K562 (cell line): ENCODE results near the gene DHDDS. TPM values are rescaled to one million over a fixed set of nuclear protein-coding genes. Genes with fewer than 3 reads are reported as not detected.

ENCODE experiments used
- CBFB ChIP-seq: sonication (generic); formaldehyde crosslinking; IDR thresholded peaks from 2 replicates; pipeline ENCODE4 v1.4.0; 2020; ENCODE audit warnings: mild to moderate bottlenecking, missing genetic modification reagents
- CHD2 ChIP-seq: IDR thresholded peaks from 2 replicates; pipeline ENCODE4 v1.6.1; 2011; ENCODE audit warnings: low read depth, low read length
- DMBX1 ChIP-seq: fragments of 250-450 bp; sonication (Bioruptor Pico); IDR thresholded peaks from 2 replicates; pipeline ENCODE4 v1.8.0; 2022; ENCODE audit warnings: inconsistent platforms, mild to moderate bottlenecking, moderate library complexity, borderline replicate concordance
- EP300 ChIP-seq: IDR thresholded peaks from 2 replicates; pipeline ENCODE4 v1.6.1; 2012; ENCODE audit warnings: low read length, improper control_type of control experiment
- FOXP1 ChIP-seq: sonication (generic); formaldehyde crosslinking; IDR thresholded peaks from 2 replicates; pipeline ENCODE4 v1.8.0; 2022; ENCODE audit warnings: mild to moderate bottlenecking, missing genetic modification reagents
- GTF2A2 ChIP-seq: IDR thresholded peaks from 2 replicates; pipeline ENCODE4 v1.6.1; 2016; ENCODE audit warnings: mild to moderate bottlenecking, missing genetic modification characterization, missing compliant biosample characterization
- HDAC2 ChIP-seq: fragments of 450-650 bp; IDR thresholded peaks from 2 replicates; pipeline ENCODE4 v1.6.1; 2016; ENCODE audit warnings: mild to moderate bottlenecking
- MYC ChIP-seq, 2 experiments: fragments of 250-450 bp in 1 of 2; sonication (Bioruptor Pico) in 1 of 2; IDR thresholded peaks; 2 replicates each; pipeline versions ENCODE4 v1.5.1 to v1.6.1; 2012 to 2021; ENCODE audit warnings: low read depth in 2 of 2, borderline replicate concordance in 1 of 2, improper control_type of control experiment in 1 of 2, low read length in 1 of 2, mild to moderate bottlenecking in 1 of 2, moderate library complexity in 1 of 2
- RBM17 ChIP-seq: fragments of 200-400 bp; formaldehyde crosslinking; IDR thresholded peaks from 2 replicates; pipeline ENCODE4 v1.6.1; 2017; ENCODE audit warnings: low read depth, mild to moderate bottlenecking, low read length, borderline replicate concordance
- RFX5 ChIP-seq: IDR thresholded peaks from 2 replicates; pipeline ENCODE4 v1.6.1; 2011; ENCODE audit warnings: low read depth, mild to moderate bottlenecking, improper control_type of control experiment, low read length
- SIX5 ChIP-seq, 2 experiments: IDR thresholded peaks; 2 replicates each; pipeline ENCODE4 v1.6.1; 2011; ENCODE audit warnings: low read length in 2 of 2, borderline replicate concordance in 1 of 2, low read depth in 1 of 2, mild to moderate bottlenecking in 1 of 2, moderate library complexity in 1 of 2; ENCODE audit not compliant: insufficient read depth in 1 of 2
- STAT6 ChIP-seq: sonication (generic); formaldehyde crosslinking; IDR thresholded peaks from 2 replicates; pipeline ENCODE4 v1.8.1; 2023; ENCODE audit warnings: mild to moderate bottlenecking, missing genetic modification reagents
- YBX1 ChIP-seq: fragments of 450-650 bp; IDR thresholded peaks from 2 replicates; pipeline ENCODE4 v1.7.1; 2016; ENCODE audit warnings: mild to moderate bottlenecking
- ZNF263 ChIP-seq: sonication (generic); formaldehyde crosslinking; IDR thresholded peaks from 2 replicates; pipeline ENCODE4 v1.8.0; 2022; ENCODE audit warnings: mild to moderate bottlenecking, missing genetic modification reagents, borderline replicate concordance
- ZNF324 ChIP-seq: fragments of 250-450 bp; sonication (Bioruptor Pico); IDR thresholded peaks from 2 replicates; pipeline ENCODE4 v1.4.0; 2020; ENCODE audit warnings: mild to moderate bottlenecking
- ZNF79 ChIP-seq: fragments of 250-450 bp; sonication (Bioruptor Pico); IDR thresholded peaks from 2 replicates; pipeline ENCODE4 v1.4.0; 2020; ENCODE audit warnings: low read depth, mild to moderate bottlenecking, moderate library complexity
- polyA plus RNA-seq, 8 experiments: library from polyadenylated mRNA; depleted of rRNA in 4 of 8; stranded (reverse) in 5 of 8; unstranded in 3 of 8; fragments of >200 nt; fragmentation: Nextera tagmentation in 2 of 8; fragmentation: Illumina TruSeq in 1 of 8; extraction: Ambion mirVana in 2 of 8; extraction: Trizol in 1 of 8; gene quantifications; 2 replicates each; pipeline versions ENCODE4 v1.2.1 to v1.2.3, GENCODE V29; 2011 to 2014; ENCODE audit warnings: inconsistent platforms in 1 of 8, missing spikeins in 1 of 8
- total RNA-seq, 7 experiments: library from RNA; depleted of rRNA in 6 of 7; stranded (reverse); fragments of >200 nt in 6 of 7; fragmentation: Illumina TruSeq in 2 of 7; extraction: Trizol in 2 of 7; gene quantifications; 2 replicates each; pipeline versions ENCODE4 v1.2.1 to v1.2.3, GENCODE V29; 2011 to 2021; ENCODE audit warnings: low replicate concordance in 1 of 7
- TF ChIP-seq, protein P1 (sequence below): fragments of 250-450 bp; sonication (Bioruptor Pico); IDR thresholded peaks from 2 replicates; pipeline ENCODE4 v1.5.0; 2020; ENCODE audit warnings: mild to moderate bottlenecking, borderline replicate concordance
- TF ChIP-seq, protein P2 (sequence below): sonication (generic); formaldehyde crosslinking; IDR thresholded peaks from 2 replicates; pipeline ENCODE4 v1.8.0; 2023; ENCODE audit warnings: mild to moderate bottlenecking, missing genetic modification reagents
- TF ChIP-seq, protein P3 (sequence below): fragments of 250-450 bp; sonication (Bioruptor Pico); IDR thresholded peaks from 2 replicates; pipeline ENCODE4 v1.9.0; 2021; ENCODE audit warnings: mild to moderate bottlenecking, inconsistent platforms

The DHDDS gene
- total and polyA plus RNA-seq, 9 of the 15 experiments (the other 6 are each of a cell fraction or from before 2014, with no cell fraction given) = 33.3 to 55.0 (median 44.3) TPM

GRCh38 chr1:26431979-26432695 lies at the start of gene DHDDS (continued):
- TF ChIP-seq MYC (IDR thresholded peaks at IDR 0.05; ENCODE audit: low read depth, low read length) (peak; percentile 99), MYC (CRISPR knock-in tag; IDR thresholded peaks at IDR 0.05; ENCODE audit: borderline replicate concordance, low read depth) (peak; percentile 98), RFX5 (0 out of 2 replicates have a peak, but pooled peaks have one; percentile 34), SIX5 (IDR thresholded peaks at IDR 0.05; ENCODE audit: borderline replicate concordance in 1 of 2, insufficient read depth in 1 of 2, low read depth in 1 of 2, low read length in 2 of 2) (peak; percentile 30 to 36; a peak in 2 of 4 replicates), EP300 (0 out of 2 replicates have a peak, but pooled peaks have one; percentile 34), CBFB (peak; percentile 51; the same call in 1 of the 2 replicates), YBX1 (no peak), STAT6 (CRISPR knock-in tag) (peak; percentile 78), RBM17 (no peak), ZNF324 (CRISPR knock-in tag) (no peak), CHD2 (peak; percentile 94), ZNF263 (CRISPR knock-in tag) (peak; percentile 71; the same call in 1 of the 2 replicates), DMBX1 (CRISPR knock-in tag) (peak; percentile 67; the same call in 1 of the 2 replicates), ZNF79 (no peak), FOXP1 (CRISPR knock-in tag) (peak; percentile 96), GTF2A2 (no peak), HDAC2 (peak; percentile 92)
- TF ChIP-seq, protein P1, sequence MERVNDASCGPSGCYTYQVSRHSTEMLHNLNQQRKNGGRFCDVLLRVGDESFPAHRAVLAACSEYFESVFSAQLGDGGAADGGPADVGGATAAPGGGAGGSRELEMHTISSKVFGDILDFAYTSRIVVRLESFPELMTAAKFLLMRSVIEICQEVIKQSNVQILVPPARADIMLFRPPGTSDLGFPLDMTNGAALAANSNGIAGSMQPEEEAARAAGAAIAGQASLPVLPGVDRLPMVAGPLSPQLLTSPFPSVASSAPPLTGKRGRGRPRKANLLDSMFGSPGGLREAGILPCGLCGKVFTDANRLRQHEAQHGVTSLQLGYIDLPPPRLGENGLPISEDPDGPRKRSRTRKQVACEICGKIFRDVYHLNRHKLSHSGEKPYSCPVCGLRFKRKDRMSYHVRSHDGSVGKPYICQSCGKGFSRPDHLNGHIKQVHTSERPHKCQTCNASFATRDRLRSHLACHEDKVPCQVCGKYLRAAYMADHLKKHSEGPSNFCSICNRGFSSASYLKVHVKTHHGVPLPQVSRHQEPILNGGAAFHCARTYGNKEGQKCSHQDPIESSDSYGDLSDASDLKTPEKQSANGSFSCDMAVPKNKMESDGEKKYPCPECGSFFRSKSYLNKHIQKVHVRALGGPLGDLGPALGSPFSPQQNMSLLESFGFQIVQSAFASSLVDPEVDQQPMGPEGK (CRISPR knock-in tag) = no peak
- TF ChIP-seq, protein P2, sequence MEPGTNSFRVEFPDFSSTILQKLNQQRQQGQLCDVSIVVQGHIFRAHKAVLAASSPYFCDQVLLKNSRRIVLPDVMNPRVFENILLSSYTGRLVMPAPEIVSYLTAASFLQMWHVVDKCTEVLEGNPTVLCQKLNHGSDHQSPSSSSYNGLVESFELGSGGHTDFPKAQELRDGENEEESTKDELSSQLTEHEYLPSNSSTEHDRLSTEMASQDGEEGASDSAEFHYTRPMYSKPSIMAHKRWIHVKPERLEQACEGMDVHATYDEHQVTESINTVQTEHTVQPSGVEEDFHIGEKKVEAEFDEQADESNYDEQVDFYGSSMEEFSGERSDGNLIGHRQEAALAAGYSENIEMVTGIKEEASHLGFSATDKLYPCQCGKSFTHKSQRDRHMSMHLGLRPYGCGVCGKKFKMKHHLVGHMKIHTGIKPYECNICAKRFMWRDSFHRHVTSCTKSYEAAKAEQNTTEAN (CRISPR knock-in tag) = peak; percentile 71; the same call in 1 of the 2 replicates
- TF ChIP-seq, protein P3, sequence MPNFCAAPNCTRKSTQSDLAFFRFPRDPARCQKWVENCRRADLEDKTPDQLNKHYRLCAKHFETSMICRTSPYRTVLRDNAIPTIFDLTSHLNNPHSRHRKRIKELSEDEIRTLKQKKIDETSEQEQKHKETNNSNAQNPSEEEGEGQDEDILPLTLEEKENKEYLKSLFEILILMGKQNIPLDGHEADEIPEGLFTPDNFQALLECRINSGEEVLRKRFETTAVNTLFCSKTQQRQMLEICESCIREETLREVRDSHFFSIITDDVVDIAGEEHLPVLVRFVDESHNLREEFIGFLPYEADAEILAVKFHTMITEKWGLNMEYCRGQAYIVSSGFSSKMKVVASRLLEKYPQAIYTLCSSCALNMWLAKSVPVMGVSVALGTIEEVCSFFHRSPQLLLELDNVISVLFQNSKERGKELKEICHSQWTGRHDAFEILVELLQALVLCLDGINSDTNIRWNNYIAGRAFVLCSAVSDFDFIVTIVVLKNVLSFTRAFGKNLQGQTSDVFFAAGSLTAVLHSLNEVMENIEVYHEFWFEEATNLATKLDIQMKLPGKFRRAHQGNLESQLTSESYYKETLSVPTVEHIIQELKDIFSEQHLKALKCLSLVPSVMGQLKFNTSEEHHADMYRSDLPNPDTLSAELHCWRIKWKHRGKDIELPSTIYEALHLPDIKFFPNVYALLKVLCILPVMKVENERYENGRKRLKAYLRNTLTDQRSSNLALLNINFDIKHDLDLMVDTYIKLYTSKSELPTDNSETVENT (CRISPR knock-in tag) = peak; percentile 74; the same call in 1 of the 2 replicates
